LNCAP (cell line): ENCODE data around the gene SCN2B.

Experiments used
- CTCF ChIP-seq: fragments of 450-650 bp; IDR thresholded peaks from 2 replicates; pipeline ENCODE4 v1.5.1; 2017; ENCODE audit warnings: mild to moderate bottlenecking

Gene SCN2B

GRCh38 chr11:118138839-118139420 is 37.5 kb downstream of the SCN2B start:
- no peak for TF ChIP-seq CTCF

GRCh38 chr11:118136801-118137200 is 39.6 kb downstream of the SCN2B start:
- TF ChIP-seq CTCF, result no peak

GRCh38 chr11:118136341-118136740 is 40.1 kb downstream of the SCN2B start:
- TF ChIP-seq CTCF, result no peak

- no peak for TF ChIP-seq CTCF
Measured at GRCh38 chr11:118135796-118136165, 40.7 kb downstream of the SCN2B start.

GRCh38 chr11:118135051-118135795 is 41.2 kb downstream of the SCN2B start:
- TF ChIP-seq CTCF, result no peak

- no peak for TF ChIP-seq CTCF
Measured at GRCh38 chr11:118133816-118134215, 42.6 kb downstream of the SCN2B start.

- no peak for TF ChIP-seq CTCF
Measured at GRCh38 chr11:118132385-118133151, 43.9 kb downstream of the SCN2B start.
